Natural killer cell (primary cell): ENCODE results near the gene TUBB2B. TPM values are rescaled to one million over a fixed set of nuclear protein-coding genes. Genes with fewer than 3 reads are reported as not detected.

Experiments used
- ATAC-seq, 3 donors: fragments of 150-1000 bp in 2 of 3; fragments of 200-7000 bp in 1 of 3; cut with Tn5 transposase; 1 replicate in 1 of 3; 2 replicates in 2 of 3; pipeline ENCODE4 v1.10.0; 2021; ENCODE audit warnings: mild to moderate bottlenecking in 2 of 3, moderate library complexity in 2 of 3
- DNase-seq, 2 donors: peaks; one replicate each; pipeline versions ENCODE4 v3.0.0 to v3.0.0-alpha.2; 2013 to 2021; ENCODE audit warnings: mixed read lengths in 1 of 2
- H3K27ac ChIP-seq: one replicate; pipeline ENCODE4 v1.5.1; 2013; ENCODE audit warnings: mild to moderate bottlenecking, low read length
- H3K27me3 ChIP-seq: one replicate; pipeline ENCODE4 v1.6.1; 2013; ENCODE audit warnings: low read length; ENCODE audit not compliant: control insufficient read depth, insufficient read depth
- H3K36me3 ChIP-seq: one replicate; pipeline ENCODE4 v1.6.1; 2013; ENCODE audit warnings: low read length; ENCODE audit not compliant: control insufficient read depth, insufficient read depth
- H3K4me1 ChIP-seq: one replicate; pipeline ENCODE4 v1.6.1; 2013; ENCODE audit warnings: low read length; ENCODE audit not compliant: control insufficient read depth, insufficient read depth
- H3K4me3 ChIP-seq: one replicate; pipeline ENCODE4 v1.5.1; 2013; ENCODE audit warnings: low read length
- H3K9me3 ChIP-seq: one replicate; pipeline ENCODE4 v1.6.1; 2013; ENCODE audit warnings: low read length; ENCODE audit not compliant: control insufficient read depth, insufficient read depth
- H3K27ac Mint-ChIP-seq, 2 donors: one replicate each; pipeline ENCODE4 v1.8.0; 2022; ENCODE audit warnings: mild to moderate bottlenecking in 2 of 2, mixed read lengths in 2 of 2, moderate library complexity in 1 of 2
- H3K27me3 Mint-ChIP-seq, 2 donors: one replicate each; pipeline ENCODE4 v1.8.0; 2022; ENCODE audit warnings: low read depth in 2 of 2, mixed read lengths in 2 of 2
- H3K36me3 Mint-ChIP-seq: one replicate; pipeline ENCODE4 v1.8.0; 2022; ENCODE audit warnings: mixed read lengths
- H3K4me1 Mint-ChIP-seq, 2 donors: one replicate each; pipeline ENCODE4 v1.8.0; 2022; ENCODE audit warnings: mixed read lengths in 2 of 2
- H3K4me3 Mint-ChIP-seq: one replicate; pipeline ENCODE4 v1.8.0; 2022; ENCODE audit warnings: mild to moderate bottlenecking, moderate library complexity, mixed read lengths
- H3K9me3 Mint-ChIP-seq, 2 donors: one replicate each; pipeline ENCODE4 v1.8.0; 2022; ENCODE audit warnings: mixed read lengths in 2 of 2
- WGBS: methylation state at CpG from one replicate; pipeline ENCODE4 v1.1.7; 2013; ENCODE audit warnings: missing lambda C conversion rate; ENCODE audit not compliant: insufficient coverage; 5-methylcytosine and 5-hydroxymethylcytosine counted together
- intact Hi-C: fragments of 100-400 bp; cut with micrococcal nuclease; formaldehyde crosslinking; loops from one replicate; pipeline ENCODE4 v1.14.2; 2022
- total RNA-seq, 4 donors: library from RNA; stranded (reverse); fragments of 120-200 nt in 1 of 4; gene quantifications; one replicate each; pipeline versions ENCODE4 v1.2.3 to v1.2.4, GENCODE V29; 2013 to 2022
- TF ChIP-seq, protein P1 (sequence below): fragments of 200-600 bp; IDR thresholded peaks from one replicate; pipeline ENCODE4 v1.8.0; 2022; ENCODE audit warnings: antibody characterized with exemption

TUBB2B gene
- total RNA-seq, 3 donors from 2014 or later (not counting 1 experiment from before 2014, with no cell fraction given): 0.66 to 0.75 TPM; not detected in 1

DNA sequence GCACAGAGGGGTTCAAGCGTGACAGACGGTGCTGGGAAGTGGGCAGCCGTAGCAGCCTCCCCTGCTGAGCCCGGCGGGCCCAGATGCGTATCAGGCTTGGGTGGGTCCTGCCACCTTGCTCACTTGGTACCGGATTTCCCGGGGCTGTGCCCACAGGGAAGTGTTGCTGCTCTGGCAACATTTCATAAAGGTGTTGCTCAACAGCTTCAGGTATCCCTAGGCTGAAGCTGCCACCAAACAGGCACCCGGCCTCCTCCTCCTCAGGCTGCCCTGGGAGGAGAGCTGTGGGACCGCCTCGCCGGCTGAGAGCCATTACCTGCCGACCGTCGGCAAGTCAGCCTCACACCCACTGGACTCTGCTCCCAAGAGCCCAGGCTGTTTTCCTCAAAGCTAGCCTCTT is 42.8 kb upstream of the TUBB2B start:
- 90% methylated on average over 15 of the region's 15 CpGs for WGBS
- no peaks in the 10 kb centered on the region for H3K9me3 Mint-ChIP-seq
- no peak overlapping the region for H3K27ac Mint-ChIP-seq
- H3K27ac ChIP-seq: no peak overlapping the region
- peaks cover 24 to 25% of the 10 kb centered on the region in 2 donors for H3K4me1 Mint-ChIP-seq
- no peaks in the 10 kb centered on the region for H3K4me1 ChIP-seq
- H3K36me3 Mint-ChIP-seq: no peaks in the 10 kb centered on the region
- TF ChIP-seq, protein P1, sequence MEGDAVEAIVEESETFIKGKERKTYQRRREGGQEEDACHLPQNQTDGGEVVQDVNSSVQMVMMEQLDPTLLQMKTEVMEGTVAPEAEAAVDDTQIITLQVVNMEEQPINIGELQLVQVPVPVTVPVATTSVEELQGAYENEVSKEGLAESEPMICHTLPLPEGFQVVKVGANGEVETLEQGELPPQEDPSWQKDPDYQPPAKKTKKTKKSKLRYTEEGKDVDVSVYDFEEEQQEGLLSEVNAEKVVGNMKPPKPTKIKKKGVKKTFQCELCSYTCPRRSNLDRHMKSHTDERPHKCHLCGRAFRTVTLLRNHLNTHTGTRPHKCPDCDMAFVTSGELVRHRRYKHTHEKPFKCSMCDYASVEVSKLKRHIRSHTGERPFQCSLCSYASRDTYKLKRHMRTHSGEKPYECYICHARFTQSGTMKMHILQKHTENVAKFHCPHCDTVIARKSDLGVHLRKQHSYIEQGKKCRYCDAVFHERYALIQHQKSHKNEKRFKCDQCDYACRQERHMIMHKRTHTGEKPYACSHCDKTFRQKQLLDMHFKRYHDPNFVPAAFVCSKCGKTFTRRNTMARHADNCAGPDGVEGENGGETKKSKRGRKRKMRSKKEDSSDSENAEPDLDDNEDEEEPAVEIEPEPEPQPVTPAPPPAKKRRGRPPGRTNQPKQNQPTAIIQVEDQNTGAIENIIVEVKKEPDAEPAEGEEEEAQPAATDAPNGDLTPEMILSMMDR: no peak
- intact Hi-C loops: no loop called here
- no peak overlapping the region for H3K4me3 ChIP-seq
- H3K36me3 ChIP-seq: peaks cover 23% of the 10 kb centered on the region
- H3K27me3 ChIP-seq: no peaks in the 10 kb centered on the region
- H3K27me3 Mint-ChIP-seq: no peaks in the 10 kb centered on the region
- no peaks in the 10 kb centered on the region for H3K9me3 ChIP-seq
- DNase-seq (no peak), ATAC-seq (no peak)
- no peak overlapping the region for H3K4me3 Mint-ChIP-seq

DNA sequence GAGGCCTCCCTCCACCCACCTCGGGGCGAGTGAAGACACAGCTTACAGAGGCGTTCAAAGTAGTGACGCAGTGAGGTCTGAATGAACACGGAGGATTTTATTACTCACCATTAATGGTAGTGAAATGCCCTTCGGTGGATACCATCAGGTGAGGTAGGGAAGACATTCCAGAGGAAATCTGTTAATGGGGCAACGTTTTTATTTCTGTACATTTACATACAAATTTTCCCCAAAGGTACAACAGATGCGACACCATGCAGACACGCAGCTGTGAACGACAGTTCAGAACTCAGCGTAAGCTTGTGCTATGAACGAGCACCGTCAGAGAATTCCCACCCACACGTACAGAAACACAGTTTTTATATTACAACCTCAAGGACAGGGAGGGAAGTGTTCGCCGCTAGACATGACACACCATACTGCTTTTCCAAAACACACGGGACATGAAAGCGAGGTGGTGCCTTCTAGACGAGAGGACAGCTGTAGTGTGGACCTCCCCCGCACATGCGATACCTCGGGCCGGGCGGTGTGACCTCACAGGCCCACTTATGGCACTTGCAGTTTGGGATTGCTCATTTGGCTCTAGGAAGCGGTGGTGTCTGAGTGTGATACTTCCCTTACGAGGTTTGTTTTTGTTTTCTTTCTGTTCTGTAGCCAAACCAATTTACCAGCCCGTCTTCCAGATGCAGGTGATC is 42.0 kb upstream of the TUBB2B start:
- intact Hi-C loops: no loop called here
- Mint-ChIP-seq H3K4me1 (peaks cover 23 to 27% of the 10 kb centered on the region in 2 donors), H3K27me3 (no peaks in the 10 kb centered on the region), H3K4me3 (no peak overlapping the region), H3K9me3 (no peaks in the 10 kb centered on the region), H3K36me3 (no peaks in the 10 kb centered on the region), H3K27ac (no peak overlapping the region)
- Histone ChIP-seq H3K4me1 (no peaks in the 10 kb centered on the region), H3K9me3 (no peaks in the 10 kb centered on the region), H3K4me3 (no peak overlapping the region), H3K27ac (no peak overlapping the region), H3K27me3 (no peaks in the 10 kb centered on the region), H3K36me3 (peaks cover 24% of the 10 kb centered on the region)
- TF ChIP-seq, protein P1: no peak
- DNase-seq: peak in 1 of 2 donors; percentile 34
- WGBS: 94% methylated on average over 26 of the region's 27 CpGs
- no peak for ATAC-seq

DNA sequence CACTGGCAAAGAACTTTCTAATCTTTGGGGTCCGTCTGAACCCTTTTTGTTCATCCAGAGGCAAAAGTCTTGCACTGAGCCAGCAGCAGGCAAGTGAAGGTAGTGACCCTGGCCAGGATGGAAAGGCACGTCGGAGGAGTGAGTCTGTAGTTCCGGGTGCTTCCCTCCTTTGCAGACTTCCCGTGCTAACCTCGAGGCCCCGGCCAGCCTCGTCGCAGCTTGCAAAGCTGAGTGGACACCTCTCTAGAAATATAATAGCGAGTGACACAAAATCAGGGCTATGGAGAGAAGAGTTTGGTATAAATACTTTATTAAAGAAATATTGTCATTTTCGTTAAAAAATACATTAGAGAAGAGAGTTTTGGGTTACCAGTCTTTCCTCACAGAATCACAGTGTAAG is 41.2 kb upstream of the TUBB2B start:
- no peak for ATAC-seq

More for the DNA sequence above, 41.2 kb upstream of the TUBB2B start:
- WGBS: 93% methylated on average over 5 of the region's 11 CpGs
- Histone ChIP-seq H3K36me3 (peaks cover 30% of the 10 kb centered on the region), H3K27ac (no peak overlapping the region), H3K4me1 (no peaks in the 10 kb centered on the region), H3K4me3 (no peak overlapping the region), H3K9me3 (no peaks in the 10 kb centered on the region), H3K27me3 (no peaks in the 10 kb centered on the region)
- Mint-ChIP-seq H3K9me3 (no peaks in the 10 kb centered on the region), H3K27me3 (no peaks in the 10 kb centered on the region), H3K4me1 (peaks cover 17 to 25% of the 10 kb centered on the region in 2 donors), H3K27ac (no peak overlapping the region), H3K36me3 (no peaks in the 10 kb centered on the region), H3K4me3 (no peak overlapping the region)
- DNase-seq: no peak
- intact Hi-C loops: no loop called here
- TF ChIP-seq, protein P1: no peak
